Nephron progenitor cell (in vitro differentiated cells): Measurements from ENCODE around the gene CNOT6.
"Not testable (repeated sequence)": the region's sequence is repeated elsewhere in the genome, so short reads cannot be mapped to it uniquely, and the experiment has no call there.

Experiments
- DNase-seq: peaks from one replicate; pipeline ENCODE4 v3.0.0; 2021
- H3K27ac Mint-ChIP-seq: 2 replicates; pipeline ENCODE4 v1.8.0; 2021; ENCODE audit warnings: mild to moderate bottlenecking, moderate library complexity, mixed read lengths
- H3K27me3 Mint-ChIP-seq: 2 replicates; pipeline ENCODE4 v1.8.0; 2021; ENCODE audit warnings: mild to moderate bottlenecking, low read depth, mixed read lengths; ENCODE audit not compliant: poor library complexity
- H3K36me3 Mint-ChIP-seq: 2 replicates; pipeline ENCODE4 v1.8.0; 2021; ENCODE audit warnings: low read depth, mixed read lengths
- H3K4me1 Mint-ChIP-seq: 2 replicates; pipeline ENCODE4 v1.8.0; 2021; ENCODE audit warnings: mixed read lengths
- H3K4me3 Mint-ChIP-seq: 2 replicates; pipeline ENCODE4 v1.8.0; 2021; ENCODE audit warnings: mild to moderate bottlenecking, moderate library complexity, mixed read lengths
- H3K9me3 Mint-ChIP-seq: 2 replicates; pipeline ENCODE4 v1.8.0; 2021; ENCODE audit warnings: mild to moderate bottlenecking, moderate library complexity, mixed read lengths
- CTCF ChIP-seq: fragments of 200-600 bp; sonication (generic); IDR thresholded peaks from 2 replicates; pipeline ENCODE4 v1.5.0; 2021; ENCODE audit warnings: antibody characterized with exemption

CNOT6 gene

GRCh38 chr5:180499684-180500083 is 5.5 kb downstream of the CNOT6 start:
- no peak for TF ChIP-seq CTCF
- DNase-seq, result no peak
- Mint-ChIP-seq H3K4me3 (no peak overlapping the region), H3K27ac (peak overlapping the region; percentile 9), H3K27me3 (no peaks in the 10 kb centered on the region), H3K36me3 (peaks cover 18% of the 10 kb centered on the region), H3K9me3 (peaks cover 9% of the 10 kb centered on the region), H3K4me1 (peaks cover 34% of the 10 kb centered on the region)

- H3K36me3 Mint-ChIP-seq, result peaks cover 19% of the 10 kb centered on the region
- DNase-seq, result not testable (repeated sequence)
These were observed 6.1 kb downstream of the CNOT6 start for GRCh38 chr5:180500300-180500699.

GRCh38 chr5:180507661-180508060 is 13.5 kb downstream of the CNOT6 start:
- H3K27me3 Mint-ChIP-seq, result no peaks in the 10 kb centered on the region
- H3K4me3 Mint-ChIP-seq, result no peak overlapping the region
- no peak for DNase-seq
- TF ChIP-seq CTCF, result no peak
- H3K4me1 Mint-ChIP-seq, result no peaks in the 10 kb centered on the region
- H3K36me3 Mint-ChIP-seq, result peaks cover 71% of the 10 kb centered on the region
- H3K9me3 Mint-ChIP-seq, result peaks cover 51% of the 10 kb centered on the region
- peak overlapping the region; percentile 36 for H3K27ac Mint-ChIP-seq

More at GRCh38 chr5:180500300-180500699, 6.1 kb downstream of the CNOT6 start:
- not testable (repeated sequence) for H3K9me3 Mint-ChIP-seq, H3K27ac Mint-ChIP-seq, H3K4me3 Mint-ChIP-seq, H3K27me3 Mint-ChIP-seq
- H3K4me1 Mint-ChIP-seq, result peaks cover 32% of the 10 kb centered on the region

- Mint-ChIP-seq H3K27me3 (no peaks in the 10 kb centered on the region), H3K27ac (peak overlapping the region; percentile 3), H3K36me3 (peaks cover 66% of the 10 kb centered on the region), H3K9me3 (peaks cover 21% of the 10 kb centered on the region), H3K4me1 (peaks cover 25% of the 10 kb centered on the region), H3K4me3 (no peak overlapping the region)
- DNase-seq, result no peak
- no peak for TF ChIP-seq CTCF
These were observed 21.1 kb downstream of the CNOT6 start for GRCh38 chr5:180515294-180515693.

- H3K4me3 Mint-ChIP-seq, H3K27me3 Mint-ChIP-seq, DNase-seq: not testable (repeated sequence)
- peaks cover 25% of the 10 kb centered on the region for H3K4me1 Mint-ChIP-seq
- H3K36me3 Mint-ChIP-seq, result peaks cover 67% of the 10 kb centered on the region
- H3K9me3 Mint-ChIP-seq, result peaks cover 20% of the 10 kb centered on the region
- H3K27ac Mint-ChIP-seq, result peak overlapping the region; percentile 65
These were observed 21.8 kb downstream of the CNOT6 start for GRCh38 chr5:180515974-180516373.

- Mint-ChIP-seq H3K27me3 (no peaks in the 10 kb centered on the region), H3K36me3 (peaks cover 72% of the 10 kb centered on the region), H3K27ac (peak overlapping the region; percentile 23), H3K4me1 (peaks cover 25% of the 10 kb centered on the region), H3K9me3 (peaks cover 20% of the 10 kb centered on the region), H3K4me3 (no peak overlapping the region)
- DNase-seq, result no peak
- no peak for TF ChIP-seq CTCF
These were observed 22.3 kb downstream of the CNOT6 start for GRCh38 chr5:180516440-180516839.

- no peaks in the 10 kb centered on the region for H3K27me3 Mint-ChIP-seq
- no peak overlapping the region for H3K27ac Mint-ChIP-seq
- H3K4me3 Mint-ChIP-seq, result no peak overlapping the region
- no peak for TF ChIP-seq CTCF
- H3K36me3 Mint-ChIP-seq, result peaks cover 70% of the 10 kb centered on the region
- peaks cover 52% of the 10 kb centered on the region for H3K4me1 Mint-ChIP-seq
- peaks cover 13% of the 10 kb centered on the region for H3K9me3 Mint-ChIP-seq
- no peak for DNase-seq
These were observed 24.9 kb downstream of the CNOT6 start for GRCh38 chr5:180519098-180519497.
